Left ventricle myocardium inferior (tissue), 1 donor: ENCODE measurements around the gene FAM171A1. TPM values are rescaled to one million over a fixed set of nuclear protein-coding genes. Genes with fewer than 3 reads are reported as not detected.

Source experiments
- DNase-seq: peaks from one replicate; pipeline ENCODE4 v3.0.0-alpha.2; 2020
- H3K27ac ChIP-seq: fragments of 200-600 bp; replicated peaks from 2 replicates; pipeline ENCODE4 v1.8.0; 2021
- H3K27me3 ChIP-seq: fragments of 200-600 bp; 2 replicates; pipeline ENCODE4 v1.8.0; 2021; ENCODE audit warnings: low read depth
- H3K36me3 ChIP-seq: fragments of 200-600 bp; 2 replicates; pipeline ENCODE4 v1.8.0; 2021
- H3K4me1 ChIP-seq: fragments of 200-600 bp; 2 replicates; pipeline ENCODE4 v1.8.0; 2021
- H3K4me3 ChIP-seq: fragments of 200-600 bp; 2 replicates; pipeline ENCODE4 v1.8.0; 2021; ENCODE audit warnings: mild to moderate bottlenecking, moderate library complexity
- H3K9me3 ChIP-seq: fragments of 200-600 bp; replicated peaks from 2 replicates; pipeline ENCODE4 v1.8.0; 2021
- CTCF ChIP-seq: fragments of 200-600 bp; IDR thresholded peaks from 2 replicates; pipeline ENCODE4 v1.8.0; 2021; ENCODE audit warnings: antibody characterized with exemption, mild to moderate bottlenecking, borderline replicate concordance
- intact Hi-C: fragments of 100-400 bp; cut with micrococcal nuclease; formaldehyde crosslinking; loops from one replicate; pipeline ENCODE4 v1.11.0; 2022
- total RNA-seq: library from RNA; stranded (reverse); fragmentation: NEBNext Ultra II Directional; extraction: Animal tissue kit (Norgen Biotek cat#: 25700); gene quantifications from one replicate; pipeline ENCODE4 v1.2.1, GENCODE V29; 2021
- donor health status: DM: no; HTN: yes; CAD: no; lungs with severe emphysema.

The FAM171A1 gene
- total RNA-seq, 1 donor from 2014 or later = 8.3 TPM

GRCh38 chr10:15352201-15352600 lies 18.9 kb downstream of the FAM171A1 start:
- Histone ChIP-seq H3K36me3 (no peaks in the 10 kb centered on the region), H3K9me3 (no peaks in the 10 kb centered on the region), H3K4me1 (peaks cover 12% of the 10 kb centered on the region), H3K4me3 (no peak overlapping the region), H3K27ac (no peak overlapping the region), H3K27me3 (no peaks in the 10 kb centered on the region)
- intact Hi-C loops = no loop called here
- TF ChIP-seq CTCF = no peak
- DNase-seq = no peak

GRCh38 chr10:15351099-15351820 lies 19.8 kb downstream of the FAM171A1 start:
- intact Hi-C loops = no loop called here
- TF ChIP-seq CTCF = no peak
- Histone ChIP-seq H3K27ac (no peak overlapping the region), H3K4me3 (no peak overlapping the region), H3K4me1 (peaks cover 22% of the 10 kb centered on the region), H3K27me3 (no peaks in the 10 kb centered on the region), H3K9me3 (no peaks in the 10 kb centered on the region), H3K36me3 (no peaks in the 10 kb centered on the region)
- DNase-seq = no peak

GRCh38 chr10:15349112-15349511 lies 22.0 kb downstream of the FAM171A1 start:
- no peak for DNase-seq
- no peak for TF ChIP-seq CTCF
- Histone ChIP-seq H3K4me1 (peaks cover 36% of the 10 kb centered on the region), H3K4me3 (peak overlapping the region; percentile 45), H3K27ac (peak overlapping the region; percentile 43), H3K27me3 (no peaks in the 10 kb centered on the region), H3K9me3 (no peaks in the 10 kb centered on the region), H3K36me3 (no peaks in the 10 kb centered on the region)
- intact Hi-C loops = no loop called here

GRCh38 chr10:15348579-15348978 lies 22.5 kb downstream of the FAM171A1 start:
- H3K27ac ChIP-seq = peak overlapping the region; percentile 43
- TF ChIP-seq CTCF = no peak
- DNase-seq = peak; percentile 33
- no peaks in the 10 kb centered on the region for H3K36me3 ChIP-seq
- intact Hi-C loops = no loop called here
- H3K4me3 ChIP-seq = peak overlapping the region; percentile 45
- no peaks in the 10 kb centered on the region for H3K27me3 ChIP-seq
- H3K9me3 ChIP-seq = no peaks in the 10 kb centered on the region
- H3K4me1 ChIP-seq = peaks cover 36% of the 10 kb centered on the region

- no peak overlapping the region for H3K4me3 ChIP-seq
- H3K9me3 ChIP-seq = no peaks in the 10 kb centered on the region
- no peak for TF ChIP-seq CTCF
- H3K27me3 ChIP-seq = no peaks in the 10 kb centered on the region
- intact Hi-C loops = no loop called here
- peak overlapping the region; percentile 73 for H3K27ac ChIP-seq
- peaks cover 36% of the 10 kb centered on the region for H3K4me1 ChIP-seq
- DNase-seq = no peak
- no peaks in the 10 kb centered on the region for H3K36me3 ChIP-seq
These were observed 23.9 kb downstream of the FAM171A1 start for GRCh38 chr10:15347150-15347549.
